Esophagus muscularis mucosa (tissue), 3 donors: Measurements from ENCODE around the gene LRRN2.

Experiments used
- POLR2A ChIP-seq: fragments of 450-650 bp; IDR thresholded peaks from one replicate; pipeline ENCODE4 v1.6.1; 2017; ENCODE audit warnings: antibody characterized with exemption, moderate library complexity, mild to moderate bottlenecking, low read depth
- TF ChIP-seq, protein P1 (sequence below), 3 experiments: fragments of 200-600 bp in 2 of 3; fragments of 450-650 bp in 1 of 3; sonication (generic) in 2 of 3; IDR thresholded peaks; one replicate each; pipeline ENCODE4 v1.5.1; 2017 to 2019; ENCODE audit warnings: antibody characterized with exemption in 3 of 3, mild to moderate bottlenecking in 2 of 3, moderate library complexity in 1 of 3

GRCh38 chr1:204589409-204590038 is 96.0 kb downstream of the LRRN2 start:
- TF ChIP-seq, protein P1, sequence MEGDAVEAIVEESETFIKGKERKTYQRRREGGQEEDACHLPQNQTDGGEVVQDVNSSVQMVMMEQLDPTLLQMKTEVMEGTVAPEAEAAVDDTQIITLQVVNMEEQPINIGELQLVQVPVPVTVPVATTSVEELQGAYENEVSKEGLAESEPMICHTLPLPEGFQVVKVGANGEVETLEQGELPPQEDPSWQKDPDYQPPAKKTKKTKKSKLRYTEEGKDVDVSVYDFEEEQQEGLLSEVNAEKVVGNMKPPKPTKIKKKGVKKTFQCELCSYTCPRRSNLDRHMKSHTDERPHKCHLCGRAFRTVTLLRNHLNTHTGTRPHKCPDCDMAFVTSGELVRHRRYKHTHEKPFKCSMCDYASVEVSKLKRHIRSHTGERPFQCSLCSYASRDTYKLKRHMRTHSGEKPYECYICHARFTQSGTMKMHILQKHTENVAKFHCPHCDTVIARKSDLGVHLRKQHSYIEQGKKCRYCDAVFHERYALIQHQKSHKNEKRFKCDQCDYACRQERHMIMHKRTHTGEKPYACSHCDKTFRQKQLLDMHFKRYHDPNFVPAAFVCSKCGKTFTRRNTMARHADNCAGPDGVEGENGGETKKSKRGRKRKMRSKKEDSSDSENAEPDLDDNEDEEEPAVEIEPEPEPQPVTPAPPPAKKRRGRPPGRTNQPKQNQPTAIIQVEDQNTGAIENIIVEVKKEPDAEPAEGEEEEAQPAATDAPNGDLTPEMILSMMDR (IDR thresholded peaks at IDR 0.05), result no peak
- no peak for TF ChIP-seq POLR2A
